ENCODE data around the gene TRPC5OS. TPM values are rescaled to one million over a fixed set of nuclear protein-coding genes. Genes with fewer than 3 reads are reported as not detected.

TRPC5OS gene
- not detected in 5 replicates for total RNA-seq (2022; extraction: Qiagen RNA extraction)

DNA sequence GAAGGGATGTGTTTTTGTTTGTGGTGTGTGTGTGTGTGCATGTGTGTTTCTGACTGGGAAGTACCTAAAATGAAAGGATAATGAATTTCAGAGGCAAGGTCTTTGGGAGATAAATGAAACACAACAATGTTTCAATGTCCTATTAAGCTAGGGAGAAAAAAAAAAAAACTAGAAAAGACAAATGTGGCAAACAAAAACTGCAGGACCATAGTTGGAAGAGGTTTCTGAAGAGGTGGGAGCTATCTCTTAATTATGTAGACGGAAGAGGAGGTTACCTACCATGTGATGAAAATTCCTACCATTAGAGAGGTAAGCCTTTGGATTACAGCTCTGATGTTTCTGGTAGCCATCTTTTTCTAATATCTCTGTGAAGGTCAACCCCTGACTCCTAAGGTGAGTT, at the start of gene TRPC5OS:
TSS of gene TRPC5OS (plus strand) at position 301 of the 400 bp plus-strand sequence. CDS start 25,669 bp downstream, outside the sequence.

Other genes with a start within 250 kb of the TRPC5OS start
- gene ALG13, start 195.0 kb upstream of the TRPC5OS start, total RNA-seq (2022; extraction: Qiagen RNA extraction) = 50.1 to 62.4 TPM (median 53.1 TPM) in 5 replicates
- gene TRPC5, start 206.6 kb downstream of the TRPC5OS start, total RNA-seq (2022; extraction: Qiagen RNA extraction) = not detected in 5 replicates
- gene RTL4, start 206.8 kb downstream of the TRPC5OS start, total RNA-seq (2022; extraction: Qiagen RNA extraction) = not detected in 5 replicates